Stomach (tissue), 4 donors: Measurements from ENCODE around the gene IL1RL2.

ENCODE experiments used
- EP300 ChIP-seq: sonication (generic); formaldehyde crosslinking; IDR thresholded peaks from one replicate; pipeline ENCODE4 v1.6.1; 2017; ENCODE audit warnings: antibody characterized with exemption
- POLR2A ChIP-seq, 4 donors: fragments of 450-650 bp; IDR thresholded peaks; one replicate each; pipeline ENCODE4 v1.6.1; 2016; ENCODE audit warnings: antibody characterized with exemption in 4 of 4, control low read depth in 2 of 4, mild to moderate bottlenecking in 1 of 4, moderate library complexity in 1 of 4
- POLR2AphosphoS5 ChIP-seq, 3 donors: sonication (generic); formaldehyde crosslinking; IDR thresholded peaks; one replicate each; pipeline ENCODE4 v1.6.1; 2016; ENCODE audit warnings: antibody characterized with exemption in 3 of 3
- TF ChIP-seq, protein P1 (sequence below), 7 experiments: fragments of 450-650 bp in 4 of 7; fragments of 200-600 bp in 3 of 7; sonication (generic) in 3 of 7; IDR thresholded peaks; one replicate each; pipeline ENCODE4 v1.5.1; 2016 to 2019; ENCODE audit warnings: antibody characterized with exemption in 7 of 7, control low read depth in 2 of 7, mild to moderate bottlenecking in 1 of 7

DNA sequence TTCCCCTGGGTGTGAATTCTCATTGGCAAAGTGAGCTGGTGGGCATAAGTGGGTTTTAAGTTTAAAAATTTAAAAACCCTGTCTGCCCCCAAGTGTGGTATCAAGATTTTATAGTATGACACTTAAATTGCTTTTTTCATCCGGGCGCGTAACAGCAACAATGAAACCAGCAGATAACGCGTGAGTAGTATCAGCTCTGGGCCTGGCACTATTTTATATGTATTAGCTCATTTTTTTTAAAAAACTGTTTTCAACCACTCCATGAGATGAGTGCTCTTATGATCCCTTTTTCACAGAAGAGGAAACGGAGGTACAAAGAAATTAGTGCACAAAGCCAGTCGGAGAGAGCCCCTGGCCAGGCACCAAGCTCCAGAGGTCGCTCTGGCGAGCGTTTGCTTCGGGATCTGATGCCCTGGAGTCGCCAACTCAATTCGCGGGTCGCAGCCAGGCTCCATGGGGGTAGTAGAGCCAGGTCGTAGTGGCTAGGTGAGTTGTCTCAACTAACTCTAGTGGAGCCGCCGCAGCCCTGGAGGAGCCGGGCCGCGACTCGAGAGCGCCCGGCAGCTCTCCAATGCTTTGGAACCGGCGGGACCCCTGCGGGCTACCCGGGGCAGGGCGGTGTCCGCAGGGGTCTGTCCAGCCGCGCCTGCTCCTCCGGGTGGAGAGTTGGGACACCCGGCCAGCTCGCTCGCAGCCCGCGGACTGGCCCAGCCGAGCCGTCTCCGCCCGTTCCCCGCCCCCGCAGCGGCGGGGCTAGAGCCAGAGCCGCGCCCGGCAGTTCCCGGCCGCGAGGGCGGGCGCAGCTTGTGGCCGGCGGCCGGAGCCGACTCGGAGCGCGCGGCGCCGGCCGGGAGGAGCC, 44.6 kb upstream of the IL1RL2 start, which contains the start of gene IL1R1:
- TF ChIP-seq, protein P1, sequence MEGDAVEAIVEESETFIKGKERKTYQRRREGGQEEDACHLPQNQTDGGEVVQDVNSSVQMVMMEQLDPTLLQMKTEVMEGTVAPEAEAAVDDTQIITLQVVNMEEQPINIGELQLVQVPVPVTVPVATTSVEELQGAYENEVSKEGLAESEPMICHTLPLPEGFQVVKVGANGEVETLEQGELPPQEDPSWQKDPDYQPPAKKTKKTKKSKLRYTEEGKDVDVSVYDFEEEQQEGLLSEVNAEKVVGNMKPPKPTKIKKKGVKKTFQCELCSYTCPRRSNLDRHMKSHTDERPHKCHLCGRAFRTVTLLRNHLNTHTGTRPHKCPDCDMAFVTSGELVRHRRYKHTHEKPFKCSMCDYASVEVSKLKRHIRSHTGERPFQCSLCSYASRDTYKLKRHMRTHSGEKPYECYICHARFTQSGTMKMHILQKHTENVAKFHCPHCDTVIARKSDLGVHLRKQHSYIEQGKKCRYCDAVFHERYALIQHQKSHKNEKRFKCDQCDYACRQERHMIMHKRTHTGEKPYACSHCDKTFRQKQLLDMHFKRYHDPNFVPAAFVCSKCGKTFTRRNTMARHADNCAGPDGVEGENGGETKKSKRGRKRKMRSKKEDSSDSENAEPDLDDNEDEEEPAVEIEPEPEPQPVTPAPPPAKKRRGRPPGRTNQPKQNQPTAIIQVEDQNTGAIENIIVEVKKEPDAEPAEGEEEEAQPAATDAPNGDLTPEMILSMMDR (IDR thresholded peaks at IDR 0.05): no peak
- no peak for TF ChIP-seq POLR2A (IDR thresholded peaks at IDR 0.05)
- TF ChIP-seq EP300: no peak
- peak; percentile 34 to 85 (median 74) for TF ChIP-seq POLR2AphosphoS5 (IDR thresholded peaks at IDR 0.05)
